PC-9 (cell line): ENCODE results near the gene ACAD11. TPM values are rescaled to one million over a fixed set of nuclear protein-coding genes. Genes with fewer than 3 reads are reported as not detected.
A peak's percentile ranks its signal among the peaks of the same experiment; 100 is the strongest.

Source experiments
- BruUV-seq: library from RNA; stranded (reverse); fragments of 400-500 nt; replicated peaks from 2 replicates; lab custom pipeline; 2021; lab: Mats Ljungman, UMichigan
- CTCF ChIA-PET: fragments of 300-600 bp; sonication (Branson Sonifier 250); formaldehyde crosslinking; loops from one replicate; lab custom pipeline; 2022; ENCODE audit warnings: antibody characterized with exemption; lab: Charles Lee
- POLR2A ChIA-PET: fragments of 300-600 bp; sonication (Branson Sonifier 250); formaldehyde crosslinking; loops from one replicate; lab custom pipeline; 2022; ENCODE audit warnings: antibody characterized with exemption; ENCODE audit not compliant: unreplicated experiment; lab: Charles Lee
- DNase-seq, 2 experiments: peaks; one replicate each; pipeline versions ENCODE4 v3.0.0 to v3.0.0-alpha.2; 2015 to 2022; ENCODE audit warnings: mixed read lengths in 1 of 2
- H2AFZ ChIP-seq: fragments of 200-600 bp; sonication (generic); 2 replicates; pipeline ENCODE4 v1.8.1; 2017; ENCODE audit warnings: antibody characterized with exemption
- H3F3A ChIP-seq: fragments of 200-600 bp; sonication (generic); 2 replicates; pipeline ENCODE4 v1.8.1; 2017; ENCODE audit warnings: antibody characterized with exemption, mild to moderate bottlenecking, low read depth; ENCODE audit not compliant: insufficient read depth
- H3K27ac ChIP-seq: fragments of 200-600 bp; sonication (generic); 2 replicates; pipeline ENCODE4 v1.6.1; 2016; ENCODE audit warnings: mixed run types
- H3K27me3 ChIP-seq: fragments of 200-600 bp; sonication (generic); 2 replicates; pipeline ENCODE4 v1.6.1; 2016; ENCODE audit warnings: low read depth, mixed run types; ENCODE audit not compliant: insufficient read depth
- H3K36me3 ChIP-seq: fragments of 200-600 bp; sonication (generic); 2 replicates; pipeline ENCODE4 v1.6.1; 2016; ENCODE audit warnings: low read depth, mixed run types
- H3K4me1 ChIP-seq: fragments of 200-600 bp; sonication (generic); replicated peaks from 2 replicates; pipeline ENCODE4 v1.6.1; 2016; ENCODE audit warnings: mixed run types; ENCODE audit not compliant: insufficient read depth
- H3K4me2 ChIP-seq: fragments of 200-600 bp; sonication (generic); 2 replicates; pipeline ENCODE4 v1.6.1; 2017; ENCODE audit warnings: mixed run types
- H3K4me3 ChIP-seq: fragments of 200-600 bp; sonication (generic); 2 replicates; pipeline ENCODE4 v1.6.1; 2016; ENCODE audit warnings: mixed run types
- H3K79me2 ChIP-seq: fragments of 200-600 bp; sonication (generic); 2 replicates; pipeline ENCODE4 v1.6.1; 2017; ENCODE audit warnings: low read depth, mixed run types
- H3K9me2 ChIP-seq: fragments of 200-600 bp; sonication (generic); 2 replicates; pipeline ENCODE4 v1.8.1; 2017; ENCODE audit warnings: mild to moderate bottlenecking; ENCODE audit not compliant: insufficient read depth
- H3K9me3 ChIP-seq: fragments of 200-600 bp; sonication (generic); 2 replicates; pipeline ENCODE4 v1.8.1; 2016; ENCODE audit warnings: low read depth; ENCODE audit not compliant: insufficient read depth
- H4K20me1 ChIP-seq: fragments of 200-600 bp; sonication (generic); 2 replicates; pipeline ENCODE4 v1.8.1; 2017; ENCODE audit not compliant: insufficient read depth
- EZH2 ChIP-seq: fragments of 200-600 bp; sonication (generic); IDR thresholded peaks from 2 replicates; pipeline ENCODE4 v1.8.0; 2017; ENCODE audit warnings: antibody characterized with exemption, low read depth
- intact Hi-C: fragments of 100-400 bp; cut with micrococcal nuclease; formaldehyde crosslinking; loops from one replicate; pipeline ENCODE4 v1.10.0; 2022; ENCODE audit not compliant: unreplicated experiment
- total RNA-seq: library from RNA; stranded (reverse); gene quantifications from 2 replicates; pipeline ENCODE4 v1.2.3, GENCODE V29; 2021
- TF ChIP-seq, protein P1 (sequence below): fragments of 200-600 bp; sonication (generic); conservative IDR thresholded peaks from 2 replicates; pipeline ENCODE4 v1.6.1; 2017; ENCODE audit warnings: mixed run types, antibody characterized with exemption, mild to moderate bottlenecking, moderate library complexity

ACAD11 gene
- total RNA-seq, 1 experiment from 2014 or later, result 13.2 TPM

- Histone ChIP-seq H3K27ac (no peak overlapping the region), H3K9me2 (no peaks in the 10 kb centered on the region), H3K79me2 (no peaks in the 10 kb centered on the region), H3K4me2 (no peak overlapping the region), H3F3A (peaks cover 20% of the 10 kb centered on the region), H2AFZ (no peak overlapping the region), H3K4me3 (no peak overlapping the region), H3K4me1 (peaks cover 31% of the 10 kb centered on the region), H4K20me1 (no peaks in the 10 kb centered on the region), H3K27me3 (no peaks in the 10 kb centered on the region), H3K9me3 (no peaks in the 10 kb centered on the region; the same call in 1 of the 2 replicates), H3K36me3 (no peaks in the 10 kb centered on the region)
- no TSS peak for BruUV-seq
- intact Hi-C loops, result no loop called here
- no peak for DNase-seq
- POLR2A ChIA-PET, result interaction anchor here (0.6 kb wide), 1 partner anchor 123 kb away, joined by 4 read pairs; no protein-coding TSS in a partner anchor
- TF ChIP-seq EZH2, result no peak
- TF ChIP-seq, protein P1, sequence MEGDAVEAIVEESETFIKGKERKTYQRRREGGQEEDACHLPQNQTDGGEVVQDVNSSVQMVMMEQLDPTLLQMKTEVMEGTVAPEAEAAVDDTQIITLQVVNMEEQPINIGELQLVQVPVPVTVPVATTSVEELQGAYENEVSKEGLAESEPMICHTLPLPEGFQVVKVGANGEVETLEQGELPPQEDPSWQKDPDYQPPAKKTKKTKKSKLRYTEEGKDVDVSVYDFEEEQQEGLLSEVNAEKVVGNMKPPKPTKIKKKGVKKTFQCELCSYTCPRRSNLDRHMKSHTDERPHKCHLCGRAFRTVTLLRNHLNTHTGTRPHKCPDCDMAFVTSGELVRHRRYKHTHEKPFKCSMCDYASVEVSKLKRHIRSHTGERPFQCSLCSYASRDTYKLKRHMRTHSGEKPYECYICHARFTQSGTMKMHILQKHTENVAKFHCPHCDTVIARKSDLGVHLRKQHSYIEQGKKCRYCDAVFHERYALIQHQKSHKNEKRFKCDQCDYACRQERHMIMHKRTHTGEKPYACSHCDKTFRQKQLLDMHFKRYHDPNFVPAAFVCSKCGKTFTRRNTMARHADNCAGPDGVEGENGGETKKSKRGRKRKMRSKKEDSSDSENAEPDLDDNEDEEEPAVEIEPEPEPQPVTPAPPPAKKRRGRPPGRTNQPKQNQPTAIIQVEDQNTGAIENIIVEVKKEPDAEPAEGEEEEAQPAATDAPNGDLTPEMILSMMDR, result no peak
- CTCF ChIA-PET, result no interaction called here
Measured at GRCh38 chr3:132545471-132545870, 114.1 kb downstream of the ACAD11 start.

DNA sequence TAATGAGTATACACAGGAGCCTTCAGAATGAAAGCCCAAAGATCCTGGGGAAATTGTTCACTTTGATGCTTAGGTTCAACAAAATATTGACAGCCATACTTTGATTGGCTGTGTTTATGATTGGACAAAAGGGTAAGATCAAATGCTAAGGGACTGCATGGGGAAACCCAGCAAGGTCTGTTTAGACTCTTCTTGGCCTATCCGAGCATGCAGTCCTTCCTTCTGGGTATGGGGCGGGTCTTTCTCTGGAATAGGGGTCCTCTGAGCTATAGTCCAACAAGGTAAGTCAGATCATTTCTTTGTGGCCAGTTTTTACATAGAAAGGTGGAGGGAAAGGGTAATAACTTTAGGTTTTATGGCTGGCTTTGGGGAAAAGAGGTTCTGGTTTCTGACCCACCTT lies 115.5 kb downstream of the ACAD11 start:
- CTCF ChIA-PET, result no interaction called here
- peaks cover 3% of the 10 kb centered on the region; the same call in 1 of the 2 replicates for H3K36me3 ChIP-seq
- TF ChIP-seq, protein P1, result no peak
- TF ChIP-seq EZH2, result no peak

DNA sequence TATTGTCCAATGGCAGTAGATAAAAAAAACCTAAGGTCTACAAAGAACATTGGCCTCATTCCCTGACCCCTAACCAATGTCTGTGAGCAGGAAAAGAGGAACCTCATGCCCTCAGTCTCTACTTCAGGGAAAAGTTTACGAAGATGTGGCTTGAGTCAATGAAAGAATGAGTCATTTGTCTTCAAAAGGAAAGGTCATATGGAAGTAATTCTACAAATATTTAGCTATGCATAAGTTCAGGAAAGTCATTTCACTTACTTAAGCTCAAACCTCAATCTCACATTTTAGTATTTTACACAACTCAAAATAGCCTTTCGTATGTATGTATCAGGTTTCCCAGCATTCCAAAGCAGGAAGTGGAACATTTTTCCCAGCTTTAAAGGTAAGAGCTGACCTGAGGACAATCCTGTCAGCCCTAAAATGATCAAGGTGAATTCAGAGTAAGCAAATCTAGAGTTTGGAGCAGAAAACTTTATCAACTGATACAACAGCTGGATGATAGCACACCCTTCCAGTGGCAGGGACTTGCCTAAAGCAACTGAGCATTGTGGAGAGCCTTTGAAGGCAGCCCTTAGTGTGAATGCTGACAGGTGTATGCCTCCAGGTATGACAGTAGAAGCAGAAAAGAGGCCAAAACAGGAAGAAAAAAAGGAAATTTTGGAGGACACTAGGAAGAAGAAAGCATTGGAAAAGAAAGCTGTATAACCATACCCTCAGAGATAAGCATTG lies 116.4 kb downstream of the ACAD11 start:
- intact Hi-C loops, result no loop called here
- no peaks in the 10 kb centered on the region for H3K79me2 ChIP-seq
- BruUV-seq, result no TSS peak
- peak overlapping the region; percentile 48 for H3K4me2 ChIP-seq
- no peaks in the 10 kb centered on the region for H4K20me1 ChIP-seq
- peak overlapping the region; percentile 81 for H3K27ac ChIP-seq
- POLR2A ChIA-PET, result interaction anchor here (0.5 to 0.7 kb wide), 5 partner anchors 39 to 1816 kb away, joined by 3 to 4 read pairs (median 3); no protein-coding TSS in a partner anchor
- H3K9me3 ChIP-seq, result no peaks in the 10 kb centered on the region; the same call in 1 of the 2 replicates
- peaks cover 24% of the 10 kb centered on the region for H3K4me1 ChIP-seq
- TF ChIP-seq EZH2, result no peak
- TF ChIP-seq, protein P1, result no peak
- H3K36me3 ChIP-seq, result peaks cover 3% of the 10 kb centered on the region; the same call in 1 of the 2 replicates
- no peak overlapping the region for H2AFZ ChIP-seq
- no peaks in the 10 kb centered on the region for H3K27me3 ChIP-seq
- H3K9me2 ChIP-seq, result no peaks in the 10 kb centered on the region
- CTCF ChIA-PET, result interaction anchor here (0.6 to 1.4 kb wide), 3 partner anchors 9 to 100 kb away, joined by 3 to 5 read pairs (median 3); no protein-coding TSS in a partner anchor
- H3F3A ChIP-seq, result peaks cover 20% of the 10 kb centered on the region
- DNase-seq, result peak; percentile 22 to 90
- peak overlapping the region; percentile 24; the same call in 1 of the 2 replicates for H3K4me3 ChIP-seq

More for the DNA sequence above, 115.5 kb downstream of the ACAD11 start:
- Histone ChIP-seq H3K27ac (peak overlapping the region; percentile 81), H4K20me1 (no peaks in the 10 kb centered on the region), H3K4me1 (peaks cover 24% of the 10 kb centered on the region), H3K9me3 (no peaks in the 10 kb centered on the region; the same call in 1 of the 2 replicates), H3F3A (peaks cover 20% of the 10 kb centered on the region), H3K4me3 (no peak overlapping the region), H2AFZ (no peak overlapping the region), H3K9me2 (no peaks in the 10 kb centered on the region), H3K79me2 (no peaks in the 10 kb centered on the region), H3K4me2 (0 out of 2 replicates have a peak overlapping the region, but pooled peaks have one; percentile 48), H3K27me3 (no peaks in the 10 kb centered on the region)
- POLR2A ChIA-PET, result no interaction called here
- intact Hi-C loops, result no loop called here
- no TSS peak for BruUV-seq
- no peak for DNase-seq
